ENCODE results near the gene ASB2. TPM values are rescaled to one million over a fixed set of nuclear protein-coding genes. Genes with fewer than 3 reads are reported as not detected.
A peak's percentile ranks its signal among the peaks of the same experiment; 100 is the strongest.

Gene ASB2
- total RNA-seq, 1 donor from 2014 or later: not detected

- Mint-ChIP-seq H3K4me1 (ENCODE audit: low read depth) (no peaks in the 10 kb centered on the region), H3K4me3 (ENCODE audit: low read depth) (no peak overlapping the region), H3K27ac (no peak overlapping the region), H3K27me3 (peaks cover 18% of the 10 kb centered on the region), H3K36me3 (ENCODE audit: insufficient read depth) (no peaks in the 10 kb centered on the region), H3K9me3 (ENCODE audit: low read depth) (no peaks in the 10 kb centered on the region)
- no peak for TF ChIP-seq CTCF (IDR thresholded peaks at IDR 0.05; ENCODE audit: unreplicated experiment)
- DNase-seq (ENCODE audit: low spot score, unreplicated experiment): no peak
Measured at GRCh38 chr14:93980456-93981201, 4.3 kb upstream of the ASB2 start.

- H3K4me1 Mint-ChIP-seq (ENCODE audit: low read depth): no peaks in the 10 kb centered on the region
- TF ChIP-seq CTCF (IDR thresholded peaks at IDR 0.05; ENCODE audit: unreplicated experiment): no peak
- no peaks in the 10 kb centered on the region for H3K9me3 Mint-ChIP-seq (ENCODE audit: low read depth)
- no peak for DNase-seq (ENCODE audit: low spot score, unreplicated experiment)
- no peak overlapping the region for H3K4me3 Mint-ChIP-seq (ENCODE audit: low read depth)
- no peaks in the 10 kb centered on the region for H3K36me3 Mint-ChIP-seq (ENCODE audit: insufficient read depth)
- H3K27me3 Mint-ChIP-seq: peaks cover 19% of the 10 kb centered on the region
- H3K27ac Mint-ChIP-seq: peak overlapping the region; percentile 15
Measured at GRCh38 chr14:93978735-93979134, 2.4 kb upstream of the ASB2 start.

- Mint-ChIP-seq H3K36me3 (ENCODE audit: insufficient read depth) (no peaks in the 10 kb centered on the region), H3K27ac (no peak overlapping the region), H3K4me1 (ENCODE audit: low read depth) (no peaks in the 10 kb centered on the region), H3K4me3 (ENCODE audit: low read depth) (no peak overlapping the region), H3K27me3 (peaks cover 23% of the 10 kb centered on the region), H3K9me3 (ENCODE audit: low read depth) (no peaks in the 10 kb centered on the region)
- no peak for DNase-seq (ENCODE audit: low spot score, unreplicated experiment)
- TF ChIP-seq CTCF (IDR thresholded peaks at IDR 0.05; ENCODE audit: unreplicated experiment): no peak
Measured at GRCh38 chr14:93977790-93978581, 1.6 kb upstream of the ASB2 start.

GRCh38 chr14:93977171-93977570 lies 801 bp upstream of the ASB2 start:
- Mint-ChIP-seq H3K4me3 (ENCODE audit: low read depth) (no peak overlapping the region), H3K27ac (no peak overlapping the region), H3K27me3 (peaks cover 24% of the 10 kb centered on the region), H3K4me1 (ENCODE audit: low read depth) (no peaks in the 10 kb centered on the region), H3K36me3 (ENCODE audit: insufficient read depth) (no peaks in the 10 kb centered on the region), H3K9me3 (ENCODE audit: low read depth) (no peaks in the 10 kb centered on the region)
- TF ChIP-seq CTCF (IDR thresholded peaks at IDR 0.05; ENCODE audit: unreplicated experiment): no peak
- DNase-seq (ENCODE audit: low spot score, unreplicated experiment): no peak

- TF ChIP-seq CTCF (IDR thresholded peaks at IDR 0.05; ENCODE audit: unreplicated experiment): no peak
- H3K27me3 Mint-ChIP-seq: peaks cover 31% of the 10 kb centered on the region
- DNase-seq (ENCODE audit: low spot score, unreplicated experiment): no peak
- H3K4me1 Mint-ChIP-seq (ENCODE audit: low read depth): no peaks in the 10 kb centered on the region
- no peaks in the 10 kb centered on the region for H3K9me3 Mint-ChIP-seq (ENCODE audit: low read depth)
- no peaks in the 10 kb centered on the region for H3K36me3 Mint-ChIP-seq (ENCODE audit: insufficient read depth)
- no peak overlapping the region for H3K27ac Mint-ChIP-seq
- no peak overlapping the region for H3K4me3 Mint-ChIP-seq (ENCODE audit: low read depth)
Measured at GRCh38 chr14:93975791-93976476, 436 bp downstream of the ASB2 start.

Data from progenitor cell of endocrine pancreas (in vitro differentiated cells).